ENCODE data around the gene NXPH1. TPM values are rescaled to one million over a fixed set of nuclear protein-coding genes. Genes with fewer than 3 reads are reported as not detected.

NXPH1 gene
- total and polyA plus RNA-seq, 9 of the 15 experiments (the other 6 are each of a cell fraction or from before 2014, with no cell fraction given): 0.16 TPM; not detected in 8

DNA sequence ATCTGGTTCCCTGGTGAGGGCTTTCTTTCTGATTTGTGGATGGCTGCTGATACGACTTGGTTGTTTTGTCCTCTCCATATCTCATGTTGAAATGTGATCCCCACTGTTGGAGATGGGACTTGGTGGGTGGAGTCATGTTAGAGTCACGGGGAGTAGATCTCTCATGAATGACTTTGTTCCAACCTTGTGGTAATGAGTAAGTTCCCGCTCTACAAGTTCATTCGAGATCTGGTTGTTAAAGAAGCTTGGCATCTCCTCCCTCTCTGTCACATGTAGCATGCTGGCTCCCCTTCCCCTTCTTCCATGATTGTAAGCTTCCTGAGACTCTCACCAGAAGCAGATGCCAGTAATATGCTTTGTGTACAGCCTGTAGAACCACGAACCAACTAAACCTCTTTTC, 37.1 kb upstream of the NXPH1 start:
- no peaks in the 10 kb centered on the region for H4K20me1 ChIP-seq (replicated peaks; ENCODE audit: control insufficient read depth, insufficient read depth, low read length)
- in situ Hi-C loops (cut with MboI) (no loop called here), intact Hi-C loops (cut with micrococcal nuclease) (no loop called here)
- peaks cover 5 to 11% of the 10 kb centered on the region in 2 experiments; a peak in 4 of 5 replicates for H3K4me1 ChIP-seq (replicated peaks in 1 of 2; ENCODE audit: control insufficient read depth in 2 of 2, insufficient read depth in 2 of 2, low read length in 2 of 2)
- H3K27ac ChIP-seq (ENCODE audit: extremely low read depth, low read depth, low read length): no peak overlapping the region
- POLR2A ChIA-PET: interaction anchor here (0.6 kb wide), 1 partner anchor 9 kb away, joined by 3 read pairs; no protein-coding TSS in a partner anchor
- H3K36me3 ChIP-seq (ENCODE audit: control insufficient read depth, insufficient read depth, low read length): no peaks in the 10 kb centered on the region
- no peak overlapping the region for H3K4me2 ChIP-seq (ENCODE audit: insufficient read depth, low read length)
- H3K9me3 ChIP-seq (replicated peaks; ENCODE audit: control insufficient read depth, insufficient read depth, low read depth, low read length): no peaks in the 10 kb centered on the region
- TF ChIP-seq ESRRA (IDR thresholded peaks at IDR 0.05; ENCODE audit: borderline replicate concordance, low read depth) (peak; percentile 52; the same call in 1 of the 2 replicates), RBM14 (IDR thresholded peaks at IDR 0.05; ENCODE audit: borderline replicate concordance, insufficient read depth, low read depth, low read length) (no peak), RBM17 (IDR thresholded peaks at IDR 0.05; ENCODE audit: borderline replicate concordance, low read depth, low read length) (no peak), L3MBTL2 (IDR thresholded peaks at IDR 0.05) (peak; percentile 65; the same call in 1 of the 2 replicates)
- TF ChIP-seq, protein P1, sequence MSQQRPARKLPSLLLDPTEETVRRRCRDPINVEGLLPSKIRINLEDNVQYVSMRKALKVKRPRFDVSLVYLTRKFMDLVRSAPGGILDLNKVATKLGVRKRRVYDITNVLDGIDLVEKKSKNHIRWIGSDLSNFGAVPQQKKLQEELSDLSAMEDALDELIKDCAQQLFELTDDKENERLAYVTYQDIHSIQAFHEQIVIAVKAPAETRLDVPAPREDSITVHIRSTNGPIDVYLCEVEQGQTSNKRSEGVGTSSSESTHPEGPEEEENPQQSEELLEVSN (IDR thresholded peaks at IDR 0.05; ENCODE audit: borderline replicate concordance in 1 of 2, extremely low read depth in 1 of 2, insufficient read depth in 1 of 2, insufficient read length in 1 of 2, low read depth in 1 of 2, low read length in 1 of 2, poor library complexity in 1 of 2, severe bottlenecking in 1 of 2): peak; percentile 44 to 48
- TF ChIP-seq, protein P2, sequence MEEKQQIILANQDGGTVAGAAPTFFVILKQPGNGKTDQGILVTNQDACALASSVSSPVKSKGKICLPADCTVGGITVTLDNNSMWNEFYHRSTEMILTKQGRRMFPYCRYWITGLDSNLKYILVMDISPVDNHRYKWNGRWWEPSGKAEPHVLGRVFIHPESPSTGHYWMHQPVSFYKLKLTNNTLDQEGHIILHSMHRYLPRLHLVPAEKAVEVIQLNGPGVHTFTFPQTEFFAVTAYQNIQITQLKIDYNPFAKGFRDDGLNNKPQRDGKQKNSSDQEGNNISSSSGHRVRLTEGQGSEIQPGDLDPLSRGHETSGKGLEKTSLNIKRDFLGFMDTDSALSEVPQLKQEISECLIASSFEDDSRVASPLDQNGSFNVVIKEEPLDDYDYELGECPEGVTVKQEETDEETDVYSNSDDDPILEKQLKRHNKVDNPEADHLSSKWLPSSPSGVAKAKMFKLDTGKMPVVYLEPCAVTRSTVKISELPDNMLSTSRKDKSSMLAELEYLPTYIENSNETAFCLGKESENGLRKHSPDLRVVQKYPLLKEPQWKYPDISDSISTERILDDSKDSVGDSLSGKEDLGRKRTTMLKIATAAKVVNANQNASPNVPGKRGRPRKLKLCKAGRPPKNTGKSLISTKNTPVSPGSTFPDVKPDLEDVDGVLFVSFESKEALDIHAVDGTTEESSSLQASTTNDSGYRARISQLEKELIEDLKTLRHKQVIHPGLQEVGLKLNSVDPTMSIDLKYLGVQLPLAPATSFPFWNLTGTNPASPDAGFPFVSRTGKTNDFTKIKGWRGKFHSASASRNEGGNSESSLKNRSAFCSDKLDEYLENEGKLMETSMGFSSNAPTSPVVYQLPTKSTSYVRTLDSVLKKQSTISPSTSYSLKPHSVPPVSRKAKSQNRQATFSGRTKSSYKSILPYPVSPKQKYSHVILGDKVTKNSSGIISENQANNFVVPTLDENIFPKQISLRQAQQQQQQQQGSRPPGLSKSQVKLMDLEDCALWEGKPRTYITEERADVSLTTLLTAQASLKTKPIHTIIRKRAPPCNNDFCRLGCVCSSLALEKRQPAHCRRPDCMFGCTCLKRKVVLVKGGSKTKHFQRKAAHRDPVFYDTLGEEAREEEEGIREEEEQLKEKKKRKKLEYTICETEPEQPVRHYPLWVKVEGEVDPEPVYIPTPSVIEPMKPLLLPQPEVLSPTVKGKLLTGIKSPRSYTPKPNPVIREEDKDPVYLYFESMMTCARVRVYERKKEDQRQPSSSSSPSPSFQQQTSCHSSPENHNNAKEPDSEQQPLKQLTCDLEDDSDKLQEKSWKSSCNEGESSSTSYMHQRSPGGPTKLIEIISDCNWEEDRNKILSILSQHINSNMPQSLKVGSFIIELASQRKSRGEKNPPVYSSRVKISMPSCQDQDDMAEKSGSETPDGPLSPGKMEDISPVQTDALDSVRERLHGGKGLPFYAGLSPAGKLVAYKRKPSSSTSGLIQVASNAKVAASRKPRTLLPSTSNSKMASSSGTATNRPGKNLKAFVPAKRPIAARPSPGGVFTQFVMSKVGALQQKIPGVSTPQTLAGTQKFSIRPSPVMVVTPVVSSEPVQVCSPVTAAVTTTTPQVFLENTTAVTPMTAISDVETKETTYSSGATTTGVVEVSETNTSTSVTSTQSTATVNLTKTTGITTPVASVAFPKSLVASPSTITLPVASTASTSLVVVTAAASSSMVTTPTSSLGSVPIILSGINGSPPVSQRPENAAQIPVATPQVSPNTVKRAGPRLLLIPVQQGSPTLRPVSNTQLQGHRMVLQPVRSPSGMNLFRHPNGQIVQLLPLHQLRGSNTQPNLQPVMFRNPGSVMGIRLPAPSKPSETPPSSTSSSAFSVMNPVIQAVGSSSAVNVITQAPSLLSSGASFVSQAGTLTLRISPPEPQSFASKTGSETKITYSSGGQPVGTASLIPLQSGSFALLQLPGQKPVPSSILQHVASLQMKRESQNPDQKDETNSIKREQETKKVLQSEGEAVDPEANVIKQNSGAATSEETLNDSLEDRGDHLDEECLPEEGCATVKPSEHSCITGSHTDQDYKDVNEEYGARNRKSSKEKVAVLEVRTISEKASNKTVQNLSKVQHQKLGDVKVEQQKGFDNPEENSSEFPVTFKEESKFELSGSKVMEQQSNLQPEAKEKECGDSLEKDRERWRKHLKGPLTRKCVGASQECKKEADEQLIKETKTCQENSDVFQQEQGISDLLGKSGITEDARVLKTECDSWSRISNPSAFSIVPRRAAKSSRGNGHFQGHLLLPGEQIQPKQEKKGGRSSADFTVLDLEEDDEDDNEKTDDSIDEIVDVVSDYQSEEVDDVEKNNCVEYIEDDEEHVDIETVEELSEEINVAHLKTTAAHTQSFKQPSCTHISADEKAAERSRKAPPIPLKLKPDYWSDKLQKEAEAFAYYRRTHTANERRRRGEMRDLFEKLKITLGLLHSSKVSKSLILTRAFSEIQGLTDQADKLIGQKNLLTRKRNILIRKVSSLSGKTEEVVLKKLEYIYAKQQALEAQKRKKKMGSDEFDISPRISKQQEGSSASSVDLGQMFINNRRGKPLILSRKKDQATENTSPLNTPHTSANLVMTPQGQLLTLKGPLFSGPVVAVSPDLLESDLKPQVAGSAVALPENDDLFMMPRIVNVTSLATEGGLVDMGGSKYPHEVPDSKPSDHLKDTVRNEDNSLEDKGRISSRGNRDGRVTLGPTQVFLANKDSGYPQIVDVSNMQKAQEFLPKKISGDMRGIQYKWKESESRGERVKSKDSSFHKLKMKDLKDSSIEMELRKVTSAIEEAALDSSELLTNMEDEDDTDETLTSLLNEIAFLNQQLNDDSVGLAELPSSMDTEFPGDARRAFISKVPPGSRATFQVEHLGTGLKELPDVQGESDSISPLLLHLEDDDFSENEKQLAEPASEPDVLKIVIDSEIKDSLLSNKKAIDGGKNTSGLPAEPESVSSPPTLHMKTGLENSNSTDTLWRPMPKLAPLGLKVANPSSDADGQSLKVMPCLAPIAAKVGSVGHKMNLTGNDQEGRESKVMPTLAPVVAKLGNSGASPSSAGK (IDR thresholded peaks at IDR 0.05): peak; percentile 54
- no peaks in the 10 kb centered on the region for H3K79me2 ChIP-seq (ENCODE audit: control insufficient read depth, insufficient read depth, low read length)
- DNase-seq (ENCODE audit: extremely low read depth in 1 of 4, low spot score in 3 of 4) (peak in 2 of 4 experiments; percentile 19 to 63), FAIRE-seq (peak; percentile 56), ATAC-seq (peak; percentile 76)
- H2AFZ ChIP-seq (ENCODE audit: low read depth, low read length): peak overlapping the region; percentile 60
- no TSS peak for BruUV-seq (replicated peaks)
- no peaks in the 10 kb centered on the region for H3K27me3 ChIP-seq (ENCODE audit: control insufficient read depth in 2 of 2, insufficient read depth in 2 of 2, low read length in 2 of 2)
- H3K4me3 ChIP-seq: no peak overlapping the region
- no peak overlapping the region for H3K9ac ChIP-seq (ENCODE audit: insufficient read depth in 1 of 2, low read depth in 2 of 2, low read length in 2 of 2)
- CTCF ChIA-PET (ENCODE audit: low intra/inter-chr PET ratio): no interaction called here
- 5% methylated on average over 5 of the region's 5 CpGs for WGBS (ENCODE audit: insufficient coverage, low coverage, missing lambda C conversion rate)
- no peaks in the 10 kb centered on the region for H3K9me1 ChIP-seq (ENCODE audit: control insufficient read depth, insufficient read depth, low read length)
